NCI-H146 treated with DMSO at 0.1 percent for 48 hours (cell line): ENCODE data around the gene SCAANT1.

Experiments
- DNase-seq: peaks from one replicate; lab custom pipeline; 2025; ENCODE audit not compliant: unreplicated experiment; lab: John Stamatoyannopoulos, UW

SCAANT1 gene

GRCh38 chr3:63905731-63906620 is 6.2 kb downstream of the SCAANT1 start:
- DNase-seq: no peak

- no peak for DNase-seq
These were observed 11.7 kb downstream of the SCAANT1 start for GRCh38 chr3:63900459-63900858.

GRCh38 chr3:63900010-63900409 is 12.2 kb downstream of the SCAANT1 start:
- no peak for DNase-seq

GRCh38 chr3:63896332-63897030 is 15.7 kb downstream of the SCAANT1 start:
- no peak for DNase-seq

- no peak for DNase-seq
These were observed 16.6 kb downstream of the SCAANT1 start for GRCh38 chr3:63895422-63896189.

GRCh38 chr3:63892773-63893352 is 19.3 kb downstream of the SCAANT1 start:
- no peak for DNase-seq

- no peak for DNase-seq
These were observed 20.7 kb downstream of the SCAANT1 start for GRCh38 chr3:63891518-63891917.

- DNase-seq: no peak
These were observed 25.3 kb downstream of the SCAANT1 start for GRCh38 chr3:63886858-63887257.

- DNase-seq: no peak
These were observed 31.5 kb downstream of the SCAANT1 start for GRCh38 chr3:63880653-63881052.

- DNase-seq: no peak
These were observed 33.7 kb downstream of the SCAANT1 start for GRCh38 chr3:63878394-63879060.

- no peak for DNase-seq
These were observed 34.3 kb downstream of the SCAANT1 start for GRCh38 chr3:63877737-63878393.

- DNase-seq: no peak
These were observed 35.9 kb downstream of the SCAANT1 start for GRCh38 chr3:63876260-63876659.

- DNase-seq: no peak
These were observed 36.7 kb downstream of the SCAANT1 start for GRCh38 chr3:63875510-63875909.

GRCh38 chr3:63874769-63875168 is 37.4 kb downstream of the SCAANT1 start:
- DNase-seq: no peak

GRCh38 chr3:63872135-63872924 is 39.9 kb downstream of the SCAANT1 start:
- DNase-seq: no peak

GRCh38 chr3:63870615-63871005 is 41.6 kb downstream of the SCAANT1 start:
- DNase-seq: no peak

GRCh38 chr3:63869940-63870614 is 42.1 kb downstream of the SCAANT1 start:
- DNase-seq: no peak

- no peak for DNase-seq
These were observed 45.0 kb downstream of the SCAANT1 start for GRCh38 chr3:63867225-63867624.

- DNase-seq: no peak
These were observed 47.2 kb downstream of the SCAANT1 start for GRCh38 chr3:63864965-63865327.
